Skeletal muscle cell (primary cell): Measurements from ENCODE around the gene C15orf40.
A peak's percentile ranks its signal among the peaks of the same experiment; 100 is the strongest.
"Not testable (repeated sequence)": the region's sequence is repeated elsewhere in the genome, so short reads cannot be mapped to it uniquely, and the experiment has no call there.

Experiments used
- DNase-seq: peaks from one replicate; pipeline ENCODE4 v3.0.0-alpha.2; 2010; ENCODE audit warnings: low read depth
- H3K4me3 ChIP-seq: 2 replicates; pipeline ENCODE4 v1.5.1; 2011; ENCODE audit warnings: low read depth, mild to moderate bottlenecking, control low read depth, low read length, moderate library complexity

C15orf40 gene

DNA sequence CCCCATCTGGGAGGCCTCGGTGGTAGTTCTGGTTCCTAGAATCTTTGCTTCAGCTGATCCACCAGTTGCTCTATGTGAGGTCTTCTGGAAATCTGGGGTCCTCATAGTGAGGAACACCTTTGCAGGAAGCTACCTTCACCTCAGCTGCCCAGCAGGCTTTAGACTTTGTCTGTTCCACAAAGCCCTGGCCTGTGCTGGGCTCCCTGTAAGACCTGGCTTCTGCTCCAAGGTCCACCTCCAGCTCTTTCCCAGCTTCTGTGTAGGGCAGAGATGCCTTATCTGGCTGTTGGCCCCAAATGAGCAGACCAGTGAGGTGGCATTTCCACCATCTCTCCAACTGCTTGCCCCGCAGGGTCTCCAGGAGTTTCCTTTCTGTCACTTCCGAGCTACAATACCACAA, 50.7 kb downstream of the C15orf40 start:
- no peak overlapping the region for H3K4me3 ChIP-seq
- no peak for DNase-seq

DNA sequence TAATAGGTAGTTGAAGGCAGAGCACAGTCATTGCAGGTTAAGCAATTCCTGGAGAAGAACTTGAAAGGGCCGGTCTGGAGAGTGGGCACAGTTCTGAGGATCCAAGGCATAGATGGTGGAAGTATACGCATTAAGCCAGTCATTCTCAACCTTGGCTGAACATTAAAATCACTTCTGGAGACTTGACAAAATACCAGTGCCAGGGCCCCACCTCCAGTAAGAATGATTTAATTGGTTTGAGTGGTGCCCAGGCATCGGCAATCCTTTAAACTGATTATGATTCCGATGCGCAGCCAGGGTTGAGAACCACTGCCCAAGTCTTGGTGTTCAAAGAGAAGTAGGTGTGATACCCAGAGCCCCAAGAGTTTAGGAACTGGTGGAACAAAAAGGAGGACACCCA, 52.0 kb downstream of the C15orf40 start:
- DNase-seq: no peak
- no peak overlapping the region for H3K4me3 ChIP-seq

DNA sequence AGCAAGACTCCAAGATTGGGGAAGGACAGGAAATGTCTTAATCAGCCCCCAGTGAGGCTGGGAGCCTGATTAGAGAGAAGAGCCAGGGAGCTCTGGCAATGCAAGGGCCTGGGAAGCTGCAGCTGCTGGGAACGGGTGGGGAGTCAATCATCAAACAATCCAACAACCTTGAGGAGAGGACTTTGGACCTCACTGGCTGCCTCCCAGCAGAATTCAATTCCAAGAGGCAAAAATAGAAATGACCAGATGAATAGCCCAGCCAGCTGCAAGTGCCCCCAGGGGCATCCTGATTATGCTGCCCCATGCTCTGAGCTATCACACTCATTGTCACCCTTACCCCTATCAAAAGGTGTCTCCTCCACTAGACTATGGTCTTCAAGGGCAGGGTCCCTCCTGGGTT, 52.8 kb downstream of the C15orf40 start:
- H3K4me3 ChIP-seq: no peak overlapping the region
- DNase-seq: no peak

DNA sequence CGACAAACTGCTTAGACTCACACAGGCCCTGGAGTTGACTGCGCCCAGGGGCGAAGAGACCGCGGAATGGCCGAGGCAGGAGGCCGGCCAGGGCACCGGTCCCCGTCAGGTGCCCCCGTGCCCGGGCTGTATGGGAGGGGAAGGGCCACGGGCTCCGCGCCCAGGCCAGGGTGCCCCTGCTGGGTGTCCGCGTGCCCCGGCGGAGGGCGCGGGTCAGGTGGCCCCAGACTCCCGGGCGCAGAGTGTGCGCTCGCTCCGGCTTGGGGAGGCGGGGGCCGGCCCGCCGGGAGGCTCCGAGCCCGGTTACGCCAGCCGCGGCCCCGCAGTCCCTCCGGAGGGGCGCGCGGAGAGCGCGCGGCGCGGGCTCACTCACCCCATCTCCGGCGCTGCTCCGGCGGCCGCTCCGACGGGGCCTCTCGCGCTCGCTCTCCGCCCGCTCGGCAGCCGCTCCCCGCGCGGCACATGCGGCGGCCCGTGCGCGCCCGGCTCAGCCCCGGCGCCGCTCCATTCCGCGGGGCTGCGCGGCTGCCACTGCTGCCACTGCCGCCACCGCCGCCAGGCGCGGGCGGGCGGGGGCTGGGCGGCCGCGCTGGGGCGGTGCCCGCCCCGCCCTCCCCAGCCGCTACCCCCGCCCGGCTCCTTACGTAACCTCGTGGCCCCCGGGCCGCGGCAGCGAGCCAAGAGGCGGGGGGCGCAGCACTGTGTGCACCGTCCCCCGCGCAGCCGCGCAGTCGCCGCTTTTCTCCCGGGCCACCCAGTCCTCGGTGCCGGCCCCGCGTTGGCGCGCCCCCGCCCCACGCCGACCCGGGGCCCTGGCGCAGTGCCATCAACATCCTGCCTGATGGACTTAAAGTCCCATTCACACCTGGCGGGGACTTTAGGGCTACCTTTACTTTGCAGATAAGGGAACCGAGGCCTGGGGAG, 59.0 kb downstream of the C15orf40 start, which contains the start of gene HOMER2:
Gene HOMER2 (minus strand): TSS at position 563 of the 924 bp plus-strand sequence. CDS start 185 bp downstream, at position 378.
- DNase-seq: no peak
- peak within 1 kb of the TSS; percentile 54 for H3K4me3 ChIP-seq

DNA sequence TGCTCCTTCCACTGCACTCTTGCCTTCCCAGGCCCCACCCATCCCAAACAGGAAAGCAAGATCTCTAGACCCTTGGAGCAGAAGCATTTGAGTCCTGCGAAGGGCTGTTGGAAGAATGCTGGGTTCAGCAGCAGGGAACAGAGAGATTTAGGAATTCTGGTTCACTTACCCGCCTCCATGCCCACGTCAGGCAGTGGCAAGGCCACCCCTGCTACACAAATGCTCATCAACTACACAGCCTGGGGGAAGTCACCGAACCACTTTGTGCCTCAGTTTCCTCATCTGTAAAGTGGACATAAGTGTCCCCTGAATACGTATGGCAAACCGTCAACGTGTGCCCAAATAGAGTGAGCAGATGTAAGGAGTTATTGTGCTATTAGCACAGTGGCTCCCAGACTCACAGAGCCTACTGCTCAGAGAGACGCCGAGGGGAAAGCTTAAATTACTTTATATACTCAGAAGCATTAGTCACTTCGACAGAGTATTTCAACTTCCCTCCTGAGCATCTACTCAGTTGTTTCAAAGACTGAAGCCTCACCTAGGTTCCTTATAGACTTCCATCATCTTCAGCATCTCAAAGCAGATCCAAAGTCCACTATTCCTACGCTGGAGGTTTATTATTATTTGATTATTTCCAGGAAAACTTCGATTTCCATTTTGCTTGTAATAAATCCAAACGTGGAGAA, 59.8 kb downstream of the C15orf40 start:
- DNase-seq: no peak
- peak overlapping the region; percentile 54 for H3K4me3 ChIP-seq

DNA sequence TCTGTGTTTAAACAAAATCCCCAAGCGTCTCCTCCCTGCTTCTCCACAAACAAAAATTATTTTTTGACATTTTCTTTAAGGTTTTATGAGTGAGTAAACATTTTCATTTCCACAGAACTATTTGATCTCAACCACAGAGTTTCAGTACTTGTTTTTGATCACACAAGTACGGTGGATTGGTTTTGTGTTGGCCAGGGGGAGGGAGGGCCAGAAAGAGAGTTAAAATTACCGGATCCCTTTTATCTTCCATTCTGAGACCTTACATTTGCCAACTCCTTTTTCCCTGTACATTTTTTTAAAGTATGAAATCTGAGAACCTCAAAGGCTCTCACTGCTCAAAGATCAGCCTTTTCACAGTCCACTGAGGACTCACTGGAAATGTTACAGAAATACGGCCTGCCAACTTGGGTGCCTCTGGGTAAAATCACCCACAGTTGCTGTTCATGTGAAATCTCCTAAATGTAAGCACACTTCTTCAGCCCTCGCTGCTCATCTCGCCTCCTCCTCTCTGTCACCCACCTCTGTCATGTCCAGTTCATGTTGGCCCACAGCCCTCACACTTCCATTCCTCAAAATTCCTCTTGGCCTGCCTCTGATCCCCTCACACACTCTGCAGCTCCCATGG, 60.6 kb downstream of the C15orf40 start:
- DNase-seq: no peak
- no peak overlapping the region for H3K4me3 ChIP-seq

DNA sequence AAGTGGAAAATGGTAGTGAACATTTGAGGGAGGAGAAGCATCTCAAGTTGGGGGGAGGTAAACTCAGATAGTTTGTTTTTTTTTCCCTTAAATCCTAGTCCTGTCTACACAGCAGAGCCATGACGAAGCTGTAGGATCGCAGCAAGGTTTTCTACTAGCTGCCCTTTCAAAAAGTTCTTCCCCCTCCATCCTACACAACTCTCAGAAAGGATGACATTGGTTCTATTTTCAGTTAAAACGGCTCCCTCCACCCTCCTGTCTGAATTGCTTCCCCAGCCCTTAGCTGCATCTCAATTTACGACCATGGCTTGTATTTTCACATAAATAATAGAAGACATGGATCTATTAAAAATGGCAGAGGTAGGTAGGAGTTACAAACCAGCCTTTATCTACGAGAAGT, 61.1 kb downstream of the C15orf40 start:
- H3K4me3 ChIP-seq: no peak overlapping the region
- no peak for DNase-seq

DNA sequence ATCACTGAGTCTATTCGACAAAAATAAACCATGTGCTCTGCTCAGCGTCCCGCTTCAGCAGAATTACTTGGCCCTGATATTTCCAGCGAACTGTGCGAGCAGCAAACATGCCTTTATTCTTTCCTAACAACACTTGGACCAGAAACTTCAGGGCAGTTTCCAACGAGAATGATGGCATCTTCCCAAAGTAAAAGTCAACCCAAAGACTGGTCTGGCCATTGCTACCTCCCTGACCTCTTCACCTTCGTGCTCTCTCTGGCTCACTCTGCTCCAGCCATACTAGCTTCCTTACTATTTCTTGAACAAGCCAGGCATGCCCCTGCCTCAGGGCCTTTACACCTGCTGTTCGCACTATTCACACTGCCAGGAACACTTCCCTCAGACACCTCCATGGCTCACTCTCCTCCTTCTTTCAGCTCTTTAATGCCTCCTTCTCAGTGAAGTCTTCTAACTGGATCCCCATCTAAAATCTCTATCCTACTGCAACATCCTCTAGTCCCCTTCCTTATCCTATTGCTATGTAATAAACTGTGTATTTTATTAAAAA, 65.2 kb downstream of the C15orf40 start:
- H3K4me3 ChIP-seq: no peak overlapping the region
- DNase-seq: no peak

DNA sequence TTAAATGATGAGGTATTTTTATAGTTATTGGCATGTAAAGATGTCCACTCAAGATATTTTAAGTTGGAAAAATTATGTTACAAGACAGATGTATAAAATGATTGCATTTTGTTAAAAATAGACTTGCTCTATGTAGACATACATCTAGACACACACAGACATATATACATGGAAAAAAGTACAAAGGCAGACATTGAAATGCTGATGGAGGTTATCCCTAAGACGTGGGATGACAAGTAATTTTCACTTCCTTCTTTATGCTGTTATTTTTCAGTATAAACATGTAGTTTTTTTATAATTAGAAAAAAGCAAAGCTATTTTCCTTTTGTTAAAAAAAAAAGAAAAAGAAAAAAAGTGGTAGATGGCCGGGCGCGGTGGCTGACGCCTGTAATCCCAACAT, 66.1 kb downstream of the C15orf40 start:
- H3K4me3 ChIP-seq: no peak overlapping the region
- no peak for DNase-seq

DNA sequence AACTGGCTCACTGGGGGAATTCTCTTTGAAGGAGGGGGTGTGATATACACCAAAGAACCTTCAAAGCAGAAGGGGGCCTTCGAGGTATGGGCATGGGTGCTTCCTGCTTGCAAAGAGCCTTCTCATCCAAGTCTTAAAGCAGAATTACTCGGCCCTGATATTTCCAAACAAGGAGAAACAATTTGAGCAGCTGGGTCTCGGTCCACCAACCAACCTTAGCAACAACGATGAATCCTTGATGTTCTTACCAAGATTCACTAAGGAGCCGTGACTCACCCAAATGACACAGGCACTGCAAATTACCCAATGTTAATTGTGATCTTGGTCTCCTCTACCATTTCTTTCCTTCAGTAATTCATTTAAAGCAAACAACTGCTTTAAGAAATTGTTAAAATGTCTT, 66.6 kb downstream of the C15orf40 start:
- H3K4me3 ChIP-seq: no peak overlapping the region
- DNase-seq: no peak

DNA sequence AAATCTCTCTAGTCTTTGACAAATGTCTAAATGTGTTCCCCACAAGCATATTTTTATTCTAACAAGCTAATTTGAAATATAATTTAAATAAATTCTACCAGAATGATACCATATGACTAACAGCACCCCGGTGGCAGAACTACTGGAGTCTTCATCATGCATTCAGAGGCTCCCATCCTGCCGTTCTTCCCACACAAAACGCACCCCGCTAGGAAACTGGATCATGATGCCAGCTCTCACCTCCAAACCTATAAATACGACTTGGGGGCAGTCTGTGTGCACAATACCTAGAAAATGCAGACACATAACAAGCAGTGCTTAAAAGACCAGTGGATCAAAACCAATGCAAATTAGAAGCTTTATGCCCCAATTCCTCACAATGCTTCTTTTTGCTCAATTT, 67.4 kb downstream of the C15orf40 start:
- DNase-seq: no peak
- H3K4me3 ChIP-seq: no peak overlapping the region

DNA sequence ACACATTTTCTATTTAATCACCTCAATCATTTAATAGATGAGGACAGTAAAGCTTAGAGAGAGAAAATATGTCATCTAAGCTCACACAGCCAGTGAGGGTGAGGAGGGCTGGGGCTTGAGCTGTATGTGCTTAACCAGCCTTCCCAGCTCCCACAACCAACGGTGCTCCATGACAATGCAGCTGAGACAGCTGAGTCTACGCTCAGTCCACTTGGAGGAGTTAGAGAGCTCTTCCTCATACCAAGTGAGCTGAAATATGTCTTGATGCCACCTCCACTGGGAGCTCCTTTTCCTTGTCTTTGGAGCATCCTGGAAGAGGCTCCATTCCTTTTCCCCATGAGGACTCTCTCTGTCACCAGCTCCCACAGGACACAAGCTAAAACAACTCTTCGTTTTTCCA, 68.3 kb downstream of the C15orf40 start:
- no peak for DNase-seq
- no peak overlapping the region for H3K4me3 ChIP-seq

DNA sequence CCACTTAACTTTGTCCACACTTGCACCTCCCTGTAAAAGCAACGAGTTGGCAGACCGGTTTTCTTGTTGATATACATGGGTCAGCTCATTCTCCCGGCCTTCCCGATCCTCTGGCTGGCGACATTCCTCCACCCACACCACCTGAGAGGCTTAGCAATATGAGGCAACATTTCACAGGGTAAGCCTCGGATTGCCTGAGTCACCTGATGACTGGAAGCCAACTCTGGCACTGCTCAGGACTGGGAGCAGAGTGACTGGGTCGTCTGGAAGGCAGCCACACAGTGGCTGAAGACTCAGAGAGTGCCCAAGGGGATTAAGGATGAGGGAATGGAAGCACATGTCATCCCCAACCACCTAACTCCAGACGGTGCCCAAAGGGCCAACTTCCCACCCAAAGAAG, 68.7 kb downstream of the C15orf40 start:
- H3K4me3 ChIP-seq: no peak overlapping the region
- no peak for DNase-seq

DNA sequence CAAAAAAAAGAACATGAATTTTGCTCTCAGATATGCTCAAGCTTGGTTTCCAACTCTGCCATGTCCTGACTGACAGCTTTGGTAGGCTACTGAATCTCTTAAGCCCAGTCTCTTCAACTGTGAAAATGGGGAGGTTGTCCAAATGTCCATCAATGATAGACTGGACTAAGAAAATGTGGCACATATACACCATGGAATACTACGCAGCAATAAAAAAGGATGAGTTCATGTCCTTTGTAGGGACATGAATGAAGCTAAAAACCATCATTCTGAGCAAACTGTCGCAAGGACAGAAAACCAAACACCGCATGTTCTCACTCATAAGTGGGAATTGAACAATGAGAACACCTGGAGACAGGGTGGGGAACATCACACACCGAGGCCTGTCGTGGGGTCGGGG, 71.8 kb downstream of the C15orf40 start:
- not testable (repeated sequence) for H3K4me3 ChIP-seq, DNase-seq
